K562 (cell line): Measurements from ENCODE around the gene CSNK1A1L. TPM values are rescaled to one million over a fixed set of nuclear protein-coding genes. Genes with fewer than 3 reads are reported as not detected.
A peak's percentile ranks its signal among the peaks of the same experiment; 100 is the strongest.

ENCODE experiments used
- ATAC-seq: fragments of 200-7000 bp; cut with Tn5 transposase; 3 replicates; pipeline ENCODE4 v1.9.1; 2020; ENCODE audit warnings: moderate library complexity
- BruUV-seq: library from RNA; stranded (reverse); fragments of 400-500 nt; replicated peaks from 2 replicates; lab custom pipeline; 2021; lab: Mats Ljungman, UMichigan
- CTCF ChIA-PET: fragments of 300-600 bp; formaldehyde crosslinking; extraction: SDS; loops from one replicate; lab custom pipeline; 2021; ENCODE audit warnings: low intra/inter-chr PET ratio; lab: Yijun Ruan, JAX
- POLR2A ChIA-PET: fragments of 300-600, 350-650 bp; sonication (Branson Sonifier 250); formaldehyde crosslinking; extraction: SDS; loops from one replicate; lab custom pipeline; 2021; ENCODE audit warnings: antibody characterized with exemption, inconsistent platforms; lab: Yijun Ruan, JAX
- DNase-seq, 4 experiments: peaks; one replicate each; pipeline versions ENCODE4 v3.0.0 to v3.0.0-alpha.2; 2011 to 2018; ENCODE audit warnings: low spot score in 3 of 4, mixed read lengths in 3 of 4; ENCODE audit errors: extremely low read depth in 1 of 4
- FAIRE-seq: peaks from 2 replicates; lab custom pipeline; 2011; peaks lifted over from hg19 to GRCh38; lab: Jason Lieb, UNC
- H2AFZ ChIP-seq: 2 replicates; pipeline ENCODE4 v1.6.0; 2011; ENCODE audit warnings: low read depth, low read length, control low read depth, inconsistent platforms
- H3K27ac ChIP-seq: fragments of 200-600 bp; 3 replicates; pipeline ENCODE4 v1.8.0; 2011; ENCODE audit warnings: low read depth, mild to moderate bottlenecking, control low read depth, inconsistent platforms, low read length, moderate library complexity, mixed read lengths; ENCODE audit errors: extremely low read depth
- H3K27me3 ChIP-seq, 2 experiments: fragments of 300-600 bp in 1 of 2; 2 replicates in 1 of 2; 3 replicates in 1 of 2; pipeline versions ENCODE4 v1.6.0 to v1.8.0; 2011; ENCODE audit warnings: inconsistent platforms in 2 of 2, low read length in 2 of 2, mild to moderate bottlenecking in 1 of 2, mixed read lengths in 1 of 2, moderate library complexity in 1 of 2; ENCODE audit not compliant: control insufficient read depth in 2 of 2, insufficient read depth in 2 of 2
- H3K36me3 ChIP-seq: fragments of 300-600 bp; 3 replicates; pipeline ENCODE4 v1.8.0; 2011; ENCODE audit warnings: mild to moderate bottlenecking, low read length, inconsistent platforms; ENCODE audit not compliant: control insufficient read depth, insufficient read depth
- H3K4me1 ChIP-seq, 2 experiments: fragments of 200-600 bp in 1 of 2; replicated peaks in 1 of 2; 2 replicates in 1 of 2; 3 replicates in 1 of 2; pipeline versions ENCODE4 v1.5.1 to v1.8.0; 2011; ENCODE audit warnings: inconsistent platforms in 2 of 2, low read length in 2 of 2, mild to moderate bottlenecking in 1 of 2, mixed read lengths in 1 of 2, moderate library complexity in 1 of 2; ENCODE audit not compliant: control insufficient read depth in 2 of 2, insufficient read depth in 2 of 2
- H3K4me2 ChIP-seq: 2 replicates; pipeline ENCODE4 v1.6.1; 2011; ENCODE audit warnings: low read length, control low read depth, inconsistent platforms, mixed read lengths; ENCODE audit not compliant: insufficient read depth
- H3K4me3 ChIP-seq: fragments of 200-600 bp; sonication (generic), shearing (Covaris generic); 2 replicates; pipeline ENCODE4 v1.5.1; 2016; ENCODE audit warnings: control low read depth, inconsistent platforms
- H3K79me2 ChIP-seq: fragments of 200-600 bp; 3 replicates; pipeline ENCODE4 v1.8.0; 2011; ENCODE audit warnings: low read length, inconsistent platforms; ENCODE audit not compliant: control insufficient read depth, insufficient read depth
- H3K9ac ChIP-seq, 2 experiments: 2 replicates each; pipeline versions ENCODE4 v1.6.0 to v1.6.1; 2011; ENCODE audit warnings: low read depth in 2 of 2, low read length in 2 of 2, control low read depth in 1 of 2, inconsistent platforms in 1 of 2, mild to moderate bottlenecking in 1 of 2, mixed read lengths in 1 of 2; ENCODE audit not compliant: insufficient read depth in 1 of 2
- H3K9me1 ChIP-seq: one replicate; pipeline ENCODE4 v1.6.0; 2011; ENCODE audit warnings: inconsistent platforms, mild to moderate bottlenecking, low read length, moderate library complexity; ENCODE audit not compliant: control insufficient read depth, insufficient read depth
- H3K9me3 ChIP-seq: replicated peaks from 2 replicates; pipeline ENCODE4 v1.5.1; 2011; ENCODE audit warnings: low read depth, low read length, inconsistent platforms; ENCODE audit not compliant: control insufficient read depth, insufficient read depth
- H4K20me1 ChIP-seq: replicated peaks from 2 replicates; pipeline ENCODE4 v1.6.1; 2011; ENCODE audit warnings: low read length, inconsistent platforms, mixed read lengths; ENCODE audit not compliant: control insufficient read depth, insufficient read depth
- ATF1 ChIP-seq, 2 experiments: fragments of 450-650 bp in 1 of 2; IDR thresholded peaks; 2 replicates each; pipeline ENCODE4 v1.6.1; 2016; ENCODE audit warnings: missing compliant biosample characterization in 1 of 2, missing genetic modification characterization in 1 of 2
- BCOR ChIP-seq: fragments of 450-650 bp; IDR thresholded peaks from 2 replicates; pipeline ENCODE4 v1.6.1; 2016
- HMG20A ChIP-seq: fragments of 450-650 bp; formaldehyde crosslinking; conservative IDR thresholded peaks from 2 replicates; pipeline ENCODE4 v1.4.0; 2020; ENCODE audit warnings: mild to moderate bottlenecking, mixed read lengths
- HNRNPLL ChIP-seq: fragments of 200-400 bp; formaldehyde crosslinking; IDR thresholded peaks from 2 replicates; pipeline ENCODE4 v1.6.1; 2017; ENCODE audit warnings: low read length, low read depth, mild to moderate bottlenecking; ENCODE audit not compliant: poor library complexity, severe bottlenecking
- NR3C1 ChIP-seq: sonication (generic); formaldehyde crosslinking; IDR thresholded peaks from 2 replicates; pipeline ENCODE4 v1.8.1; 2022; ENCODE audit warnings: missing genetic modification reagents
- POLR2A ChIP-seq: fragments of 450-650 bp; conservative IDR thresholded peaks from 2 replicates; pipeline ENCODE4 v1.6.1; 2016
- RAD21 ChIP-seq, 2 experiments: fragments of 250-450 bp in 1 of 2; fragments of 450-650 bp in 1 of 2; sonication (Bioruptor Pico) in 1 of 2; formaldehyde crosslinking in 1 of 2; IDR thresholded peaks in 1 of 2; conservative IDR thresholded peaks in 1 of 2; 2 replicates each; pipeline versions ENCODE4 v1.4.0 to v1.8.0; 2020 to 2022; ENCODE audit warnings: mild to moderate bottlenecking in 2 of 2, moderate library complexity in 1 of 2
- SRSF3 ChIP-seq: fragments of 200-400 bp; formaldehyde crosslinking; IDR thresholded peaks from 2 replicates; pipeline ENCODE4 v1.6.1; 2016; ENCODE audit warnings: mild to moderate bottlenecking, low read length, moderate library complexity; ENCODE audit not compliant: insufficient read depth
- ZFP36 ChIP-seq: fragments of 150-350 bp; IDR thresholded peaks from 2 replicates; pipeline ENCODE4 v1.6.1; 2018; ENCODE audit warnings: low read length, low read depth; ENCODE audit not compliant: partially characterized antibody
- ZNF507 ChIP-seq: conservative IDR thresholded peaks from 2 replicates; pipeline ENCODE4 v1.6.1; 2017; ENCODE audit warnings: missing genetic modification characterization, missing compliant biosample characterization
- ZNF79 ChIP-seq: fragments of 250-450 bp; sonication (Bioruptor Pico); IDR thresholded peaks from 2 replicates; pipeline ENCODE4 v1.4.0; 2020; ENCODE audit warnings: low read depth, mild to moderate bottlenecking, moderate library complexity
- WGBS: fragments of 100-300 bp; shearing (Covaris generic); methylation state at CpG from one replicate; pipeline ENCODE4 v1.1.6; 2016; ENCODE audit warnings: low coverage, mixed read lengths; ENCODE audit not compliant: insufficient coverage; ENCODE audit errors: missing lambda C conversion rate; 5-methylcytosine and 5-hydroxymethylcytosine counted together
- in situ Hi-C: fragments of 300-500 bp; cut with MboI; formaldehyde crosslinking; loops from 4 replicates; pipeline ENCODE4 v1.15.0; 2018; ENCODE audit warnings: inconsistent platforms, mixed read lengths
- intact Hi-C: fragments of 100-400 bp; cut with micrococcal nuclease; formaldehyde crosslinking; loops from 2 replicates; pipeline ENCODE4 v1.14.2; 2022
- polyA plus RNA-seq, 8 experiments: library from polyadenylated mRNA; depleted of rRNA in 4 of 8; stranded (reverse) in 5 of 8; unstranded in 3 of 8; fragments of >200 nt; fragmentation: Nextera tagmentation in 2 of 8; fragmentation: Illumina TruSeq in 1 of 8; extraction: Ambion mirVana in 2 of 8; extraction: Trizol in 1 of 8; gene quantifications; 2 replicates each; pipeline versions ENCODE4 v1.2.1 to v1.2.3, GENCODE V29; 2011 to 2014; ENCODE audit warnings: inconsistent platforms in 1 of 8, missing spikeins in 1 of 8
- total RNA-seq, 7 experiments: library from RNA; depleted of rRNA in 6 of 7; stranded (reverse); fragments of >200 nt in 6 of 7; fragmentation: Illumina TruSeq in 2 of 7; extraction: Trizol in 2 of 7; gene quantifications; 2 replicates each; pipeline versions ENCODE4 v1.2.1 to v1.2.3, GENCODE V29; 2011 to 2021; ENCODE audit warnings: low replicate concordance in 1 of 7
- TF ChIP-seq, protein P1 (sequence below), 3 experiments: IDR thresholded peaks in 2 of 3; conservative IDR thresholded peaks in 1 of 3; 2 replicates each; pipeline ENCODE4 v1.5.1; 2011 to 2012; ENCODE audit warnings: low read length in 3 of 3, mild to moderate bottlenecking in 3 of 3, control low read depth in 2 of 3, improper control_type of control experiment in 1 of 3, inconsistent platforms in 1 of 3, low read depth in 1 of 3, mixed read lengths in 1 of 3, moderate library complexity in 1 of 3; ENCODE audit not compliant: insufficient read depth in 2 of 3
- TF ChIP-seq, protein P2 (sequence below): fragments of 250-450 bp; sonication (Bioruptor Pico); IDR thresholded peaks from 2 replicates; pipeline ENCODE4 v1.5.0; 2021; ENCODE audit warnings: mild to moderate bottlenecking, moderate library complexity

CSNK1A1L gene
- total and polyA plus RNA-seq, 9 of the 15 experiments (the other 6 are each of a cell fraction or from before 2014, with no cell fraction given), result not detected

DNA sequence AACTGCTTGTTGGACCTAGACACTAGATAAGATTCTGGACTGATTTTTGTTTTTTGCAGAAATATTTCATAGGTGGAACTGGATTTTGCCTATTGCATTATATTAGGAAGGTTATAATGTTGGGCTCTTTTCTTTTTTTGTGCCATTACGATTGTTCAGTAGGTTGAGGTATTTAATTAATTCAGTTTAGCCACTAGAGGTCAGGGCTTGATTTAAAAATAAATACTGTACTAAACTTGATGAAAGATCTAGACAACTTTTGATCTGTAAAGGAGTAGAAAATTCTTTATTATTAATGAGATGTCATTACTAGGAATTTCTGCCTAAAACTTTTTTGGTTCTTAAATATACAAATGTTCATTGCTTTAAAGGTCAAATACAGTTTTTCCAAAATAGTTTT, 30.8 kb downstream of the CSNK1A1L start:
- no peaks in the 10 kb centered on the region for H3K9me1 ChIP-seq
- POLR2A ChIA-PET, result no interaction called here

More for the DNA sequence above, 30.8 kb downstream of the CSNK1A1L start:
- WGBS, result 0% methylated on average over 1 of the region's 1 CpG
- Histone ChIP-seq H3K4me3 (no peak overlapping the region), H3K9ac (no peak overlapping the region), H4K20me1 (no peaks in the 10 kb centered on the region), H3K9me3 (no peaks in the 10 kb centered on the region), H2AFZ (no peak overlapping the region), H3K27ac (no peak overlapping the region), H3K4me1 (peaks cover 0 to 3% of the 10 kb centered on the region in 2 experiments; a peak in 1 of 5 replicates), H3K27me3 (peaks cover 0 to 14% of the 10 kb centered on the region in 2 experiments; a peak in 1 of 5 replicates), H3K36me3 (no peaks in the 10 kb centered on the region), H3K4me2 (no peak overlapping the region), H3K79me2 (no peaks in the 10 kb centered on the region)
- no peak for DNase-seq
- intact Hi-C loops (loop anchor here (10.0 kb wide), 1 partner anchor 1840 kb away; no protein-coding TSS in a partner anchor), in situ Hi-C loops (loop anchor here (25.0 kb wide), 1 partner anchor 1813 kb away; no protein-coding TSS in a partner anchor)
- FAIRE-seq, result no peak
- BruUV-seq, result no TSS peak
- CTCF ChIA-PET, result interaction anchor here (0.8 kb wide), 1 partner anchor 528 kb away, joined by 5 read pairs; no protein-coding TSS in a partner anchor
- peak; percentile 57; the same call in 1 of the 3 replicates for ATAC-seq
- TF ChIP-seq POLR2A (no peak), HNRNPLL (no peak), HMG20A (CRISPR knock-in tag) (no peak), BCOR (no peak), ZFP36 (no peak), ZNF507 (tag) (no peak), SRSF3 (no peak), RAD21 (CRISPR knock-in tag; conservative IDR thresholded peaks at IDR 0.05 in 1 of 2, IDR thresholded peaks at IDR 0.05 in 1 of 2) (peak; percentile 18 to 41; a peak in 2 of 4 replicates), ATF1 (CRISPR knock-in tag; IDR thresholded peaks at IDR 0.05) (no peak), ATF1 (tag; IDR thresholded peaks at IDR 0.05) (no peak), NR3C1 (no peak), ZNF79 (no peak)
- TF ChIP-seq, protein P1, sequence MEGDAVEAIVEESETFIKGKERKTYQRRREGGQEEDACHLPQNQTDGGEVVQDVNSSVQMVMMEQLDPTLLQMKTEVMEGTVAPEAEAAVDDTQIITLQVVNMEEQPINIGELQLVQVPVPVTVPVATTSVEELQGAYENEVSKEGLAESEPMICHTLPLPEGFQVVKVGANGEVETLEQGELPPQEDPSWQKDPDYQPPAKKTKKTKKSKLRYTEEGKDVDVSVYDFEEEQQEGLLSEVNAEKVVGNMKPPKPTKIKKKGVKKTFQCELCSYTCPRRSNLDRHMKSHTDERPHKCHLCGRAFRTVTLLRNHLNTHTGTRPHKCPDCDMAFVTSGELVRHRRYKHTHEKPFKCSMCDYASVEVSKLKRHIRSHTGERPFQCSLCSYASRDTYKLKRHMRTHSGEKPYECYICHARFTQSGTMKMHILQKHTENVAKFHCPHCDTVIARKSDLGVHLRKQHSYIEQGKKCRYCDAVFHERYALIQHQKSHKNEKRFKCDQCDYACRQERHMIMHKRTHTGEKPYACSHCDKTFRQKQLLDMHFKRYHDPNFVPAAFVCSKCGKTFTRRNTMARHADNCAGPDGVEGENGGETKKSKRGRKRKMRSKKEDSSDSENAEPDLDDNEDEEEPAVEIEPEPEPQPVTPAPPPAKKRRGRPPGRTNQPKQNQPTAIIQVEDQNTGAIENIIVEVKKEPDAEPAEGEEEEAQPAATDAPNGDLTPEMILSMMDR (IDR thresholded peaks at IDR 0.05 in 2 of 3, conservative IDR thresholded peaks at IDR 0.05 in 1 of 3; ENCODE audit: insufficient read depth in 2 of 3, low read depth in 1 of 3, low read length in 3 of 3), result peak in 1 of 3 experiments; percentile 36; a peak in 2 of 6 replicates
- TF ChIP-seq, protein P2, sequence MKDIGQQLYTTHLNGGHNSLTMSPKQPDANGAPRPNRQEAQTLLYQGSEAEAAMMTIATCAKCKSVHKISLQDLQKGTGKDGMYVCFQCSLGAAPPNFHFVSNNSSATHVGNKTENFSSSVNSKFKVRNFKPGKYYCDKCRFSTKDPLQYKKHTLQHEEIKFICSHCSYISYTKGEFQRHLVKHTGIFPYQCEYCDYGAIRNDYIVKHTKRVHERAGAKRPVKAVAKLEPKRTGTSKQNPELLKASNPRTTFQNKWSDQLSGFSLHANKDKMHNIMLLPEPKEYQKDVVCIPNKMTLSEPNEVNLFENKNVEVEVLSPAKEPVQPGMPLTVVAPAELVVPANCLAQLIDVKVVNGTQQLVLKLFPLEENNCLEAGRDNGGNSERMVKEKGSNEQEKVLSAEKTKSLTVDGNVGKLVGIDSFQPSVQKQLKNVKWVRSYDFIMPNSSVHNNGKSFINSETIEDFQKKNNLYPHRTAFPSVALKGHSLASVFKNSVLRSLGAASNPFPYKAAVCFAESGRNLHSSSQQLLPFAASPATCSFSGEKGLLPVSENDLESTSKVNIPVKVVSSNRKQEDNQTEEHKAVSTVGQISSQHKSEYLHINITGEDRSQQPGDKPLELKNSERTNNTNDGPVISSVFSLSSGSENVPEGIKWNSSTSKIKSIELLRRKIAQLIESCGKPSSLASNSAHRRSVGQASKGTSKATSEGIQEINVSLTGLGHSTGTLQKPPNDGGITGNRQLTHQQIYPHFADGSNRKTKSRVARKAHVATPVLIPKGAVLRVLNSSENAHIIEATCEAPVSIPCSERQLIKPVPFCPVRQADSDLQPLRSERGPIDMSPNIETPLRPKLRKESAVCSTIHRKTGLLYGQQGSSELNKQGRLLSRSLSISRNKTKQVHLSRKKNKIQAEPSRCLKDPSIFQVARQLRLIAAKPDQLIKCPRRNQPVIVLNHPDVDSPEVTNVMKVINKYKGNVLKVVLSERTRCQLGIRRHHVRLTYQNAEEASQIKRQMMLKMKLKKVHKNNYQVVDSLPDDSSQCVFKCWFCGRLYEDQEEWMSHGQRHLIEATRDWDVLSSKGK (CRISPR knock-in tag), result no peak
